ENCODE results near the gene GIPC3. TPM values are rescaled to one million over a fixed set of nuclear protein-coding genes. Genes with fewer than 3 reads are reported as not detected.
"Not testable (repeated sequence)": the region's sequence is repeated elsewhere in the genome, so short reads cannot be mapped to it uniquely, and the experiment has no call there.

Gene GIPC3
- total RNA-seq, 1 donor from 2014 or later: 0.19 TPM

DNA sequence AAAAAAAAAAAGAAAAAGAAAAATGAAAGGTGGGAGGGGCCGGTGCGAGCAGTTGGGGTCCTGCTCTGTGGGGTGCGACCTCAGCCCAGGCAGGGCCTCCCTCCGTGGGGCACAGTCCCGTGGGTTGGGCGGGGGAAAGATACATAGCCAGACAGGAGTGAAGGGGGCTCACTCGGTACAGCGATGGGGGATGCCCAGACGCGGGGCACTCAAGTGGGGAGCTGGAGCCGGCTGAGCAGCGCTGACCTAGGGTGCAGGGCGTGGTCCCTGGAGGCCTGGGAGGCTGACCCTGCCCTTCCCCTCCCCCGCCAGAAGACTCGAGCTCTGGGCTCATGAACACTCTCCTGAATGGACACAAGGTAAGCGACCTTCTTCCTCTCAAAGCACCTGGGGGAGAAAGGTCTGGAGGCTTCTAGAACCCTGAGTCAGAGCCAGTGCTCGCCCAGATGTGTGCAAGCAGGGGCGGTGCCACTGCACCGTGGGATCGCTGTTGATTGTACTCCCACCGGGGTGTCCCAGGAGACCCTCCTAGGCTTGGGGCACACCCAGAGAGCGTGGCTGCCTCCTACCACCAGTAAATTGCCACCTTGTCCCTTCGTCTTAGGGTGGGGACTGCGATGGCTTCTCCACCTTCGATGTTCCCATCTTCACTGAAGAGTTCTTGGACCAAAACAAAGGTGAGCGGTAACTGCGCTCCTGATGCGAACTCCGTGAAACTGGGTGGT is 9.2 kb upstream of the GIPC3 start:
- no peak for DNase-seq (ENCODE audit: low read depth)

DNA sequence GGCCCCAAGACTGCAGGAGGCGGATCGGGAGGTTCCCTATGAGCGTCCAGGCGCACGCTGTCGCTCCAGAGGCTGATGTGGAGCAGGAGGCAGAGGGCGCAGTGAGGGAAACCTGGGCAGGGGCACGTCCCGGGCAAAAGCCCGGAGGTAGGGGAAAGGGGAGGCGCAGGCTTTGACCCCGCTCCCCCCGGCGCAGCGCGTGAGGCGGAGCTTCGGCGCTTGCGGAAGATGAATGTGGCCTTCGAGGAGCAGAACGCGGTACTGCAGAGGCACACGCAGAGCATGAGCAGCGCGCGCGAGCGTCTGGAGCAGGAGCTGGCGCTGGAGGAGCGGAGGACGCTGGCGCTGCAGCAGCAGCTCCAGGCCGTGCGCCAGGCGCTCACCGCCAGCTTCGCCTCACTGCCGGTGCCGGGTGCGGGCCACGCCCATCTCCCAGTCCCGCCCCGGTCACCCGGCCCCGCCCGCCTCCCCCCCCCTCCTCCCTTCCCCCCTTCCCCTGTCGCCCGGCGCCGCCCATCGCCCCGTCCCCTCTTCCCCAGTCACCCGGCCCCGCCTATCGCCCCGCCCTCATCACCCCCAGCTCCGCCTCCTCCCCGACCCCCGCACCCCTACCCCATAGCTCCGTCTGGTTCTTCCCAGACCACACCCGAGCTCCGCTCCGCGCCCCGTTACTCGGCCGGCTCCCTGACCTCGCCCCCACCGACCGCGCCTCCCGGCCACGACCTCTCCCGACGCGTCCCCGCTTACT is 8.4 kb upstream of the GIPC3 start:
- no peak for DNase-seq (ENCODE audit: low read depth)

DNA sequence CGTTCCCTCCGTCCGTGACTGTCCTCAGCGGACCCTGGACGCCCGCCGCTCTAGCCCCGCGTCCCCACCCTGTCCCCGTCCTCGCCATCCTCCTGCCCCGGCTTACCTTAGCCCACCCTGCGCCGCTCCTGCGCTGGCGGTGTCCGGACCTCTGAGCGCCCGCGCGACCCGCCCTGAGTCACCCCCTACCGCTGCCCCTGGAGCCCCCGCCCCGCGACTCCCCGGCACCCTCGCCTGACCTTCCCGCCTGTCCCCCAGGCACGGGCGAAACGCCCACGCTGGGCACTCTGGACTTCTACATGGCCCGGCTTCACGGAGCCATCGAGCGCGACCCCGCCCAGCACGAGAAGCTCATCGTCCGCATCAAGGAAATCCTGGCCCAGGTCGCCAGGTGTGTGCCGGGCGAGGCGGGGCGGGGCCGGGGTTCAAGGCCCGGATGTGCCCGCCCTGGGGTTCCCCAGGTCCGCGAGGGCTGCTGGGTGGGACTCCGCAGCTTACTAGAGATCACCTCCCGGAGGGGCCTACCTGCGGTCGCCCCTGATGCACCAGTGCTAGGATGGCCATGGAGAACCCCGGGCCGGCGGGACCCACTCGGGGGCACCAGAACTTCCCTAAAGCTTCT is 7.4 kb upstream of the GIPC3 start:
- DNase-seq (ENCODE audit: low read depth): no peak

DNA sequence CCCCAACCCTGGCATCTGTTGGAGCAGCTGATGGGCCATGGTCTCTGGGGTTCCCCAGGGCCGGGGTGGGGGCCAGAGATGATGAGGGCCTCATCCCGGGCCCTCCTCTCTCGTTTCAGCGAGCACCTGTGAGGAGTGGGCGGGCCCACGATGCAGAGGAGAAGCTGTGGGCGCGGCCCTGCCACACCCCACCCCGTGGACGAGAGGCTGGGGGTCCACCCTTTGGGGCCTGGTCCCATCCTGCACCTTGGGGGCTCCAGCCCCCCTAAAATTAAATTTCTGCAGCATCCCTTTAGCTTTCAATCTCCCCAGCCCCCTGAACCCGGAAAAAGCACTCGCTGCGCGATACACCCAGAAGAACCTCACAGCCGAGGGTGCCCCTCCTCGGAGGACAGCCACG is 6.9 kb upstream of the GIPC3 start:
- no peak for DNase-seq (ENCODE audit: low read depth)

DNA sequence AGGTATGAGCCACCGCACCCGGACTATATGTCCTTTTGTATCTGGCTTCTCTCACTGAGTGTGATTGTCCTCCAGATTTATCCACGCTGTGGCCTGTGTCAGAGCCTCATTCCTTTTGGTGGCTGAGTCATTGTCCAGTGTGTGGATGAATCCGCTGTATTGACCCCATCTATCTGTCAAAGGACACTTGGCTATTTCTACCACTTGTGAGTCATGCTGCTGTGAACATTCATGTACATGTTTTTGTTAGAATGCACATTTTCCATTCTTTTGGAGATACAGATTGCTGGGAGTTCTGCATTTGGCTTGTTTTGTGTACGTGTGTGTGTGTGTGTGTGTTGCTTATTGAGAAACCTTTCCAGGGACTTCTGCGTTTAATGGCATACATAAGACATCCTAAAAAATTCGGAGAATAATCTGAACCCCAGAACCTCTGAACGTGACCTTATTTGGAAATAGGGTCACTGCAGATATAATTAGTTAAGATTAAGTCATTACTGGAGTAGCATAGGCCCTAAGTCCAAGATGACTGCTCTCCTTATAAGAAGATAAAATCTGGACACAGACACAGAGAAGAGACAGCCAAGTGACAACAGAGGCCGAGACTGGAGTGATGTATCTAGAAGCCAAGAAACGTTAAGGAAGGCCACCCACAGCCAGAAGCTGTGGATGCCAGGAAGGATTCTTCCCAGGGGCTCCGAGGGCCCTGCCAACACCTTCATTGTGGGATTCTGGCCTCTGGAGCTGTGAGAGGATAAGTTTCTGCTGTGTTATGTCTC is 4.9 kb upstream of the GIPC3 start:
- peak; percentile 89 for DNase-seq (ENCODE audit: low read depth)

DNA sequence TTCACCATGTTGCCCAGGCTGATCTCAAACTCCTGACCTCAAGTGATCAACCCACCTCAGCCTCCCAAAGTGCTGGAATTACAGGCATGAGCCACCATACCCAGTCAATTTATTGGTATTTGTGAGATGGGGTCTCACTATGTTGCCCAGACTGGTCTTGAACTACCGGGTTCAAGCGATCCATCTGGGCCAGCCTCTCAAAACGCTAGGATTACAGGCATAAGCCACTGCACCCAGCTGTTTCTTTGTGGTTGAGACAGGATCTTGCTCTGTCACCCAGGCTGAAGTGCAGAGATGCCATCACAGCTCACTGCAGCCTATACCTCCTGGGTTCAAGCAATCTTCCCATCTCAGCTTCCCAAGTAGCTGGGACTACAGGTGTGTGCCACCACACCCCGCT is 3.5 kb upstream of the GIPC3 start:
- not testable (repeated sequence) for DNase-seq (ENCODE audit: low read depth)

DNA sequence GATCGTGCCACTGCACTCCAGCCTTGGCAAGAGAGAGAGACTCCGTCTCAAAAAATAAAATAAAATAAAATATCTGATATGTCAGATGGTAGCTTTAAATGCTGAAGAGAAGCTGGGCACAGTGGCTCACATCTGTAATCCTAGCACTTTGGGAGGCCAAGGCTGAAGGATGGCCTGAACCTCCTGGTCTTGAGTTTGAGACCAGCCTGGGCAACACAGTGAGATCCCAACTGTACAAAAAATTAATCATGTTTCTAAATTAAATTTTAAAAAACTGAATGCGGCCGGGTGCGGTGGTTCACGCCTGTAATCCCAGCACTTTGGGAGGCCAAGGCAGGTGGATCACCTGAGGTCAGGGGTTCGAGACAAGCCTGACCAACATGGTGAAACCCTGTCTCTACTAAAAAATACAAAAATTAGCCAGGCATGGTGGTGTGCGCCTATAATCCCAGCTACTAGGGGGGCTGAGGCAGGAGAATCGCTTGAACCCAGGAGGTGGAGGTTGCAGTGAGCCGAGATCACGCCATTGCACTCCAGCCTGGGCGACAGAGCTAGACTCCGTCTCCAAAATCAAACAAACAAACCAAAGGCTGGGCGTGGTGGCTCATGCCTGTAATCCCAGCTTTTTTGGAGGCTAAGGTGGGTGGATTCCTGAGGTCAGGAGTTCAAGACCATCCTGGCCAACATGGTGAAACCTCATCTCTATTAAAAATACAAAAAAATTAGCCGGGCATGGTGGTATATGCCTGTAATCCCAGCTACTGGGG is 1.1 kb upstream of the GIPC3 start:
- not testable (repeated sequence) for DNase-seq (ENCODE audit: low read depth)

DNA sequence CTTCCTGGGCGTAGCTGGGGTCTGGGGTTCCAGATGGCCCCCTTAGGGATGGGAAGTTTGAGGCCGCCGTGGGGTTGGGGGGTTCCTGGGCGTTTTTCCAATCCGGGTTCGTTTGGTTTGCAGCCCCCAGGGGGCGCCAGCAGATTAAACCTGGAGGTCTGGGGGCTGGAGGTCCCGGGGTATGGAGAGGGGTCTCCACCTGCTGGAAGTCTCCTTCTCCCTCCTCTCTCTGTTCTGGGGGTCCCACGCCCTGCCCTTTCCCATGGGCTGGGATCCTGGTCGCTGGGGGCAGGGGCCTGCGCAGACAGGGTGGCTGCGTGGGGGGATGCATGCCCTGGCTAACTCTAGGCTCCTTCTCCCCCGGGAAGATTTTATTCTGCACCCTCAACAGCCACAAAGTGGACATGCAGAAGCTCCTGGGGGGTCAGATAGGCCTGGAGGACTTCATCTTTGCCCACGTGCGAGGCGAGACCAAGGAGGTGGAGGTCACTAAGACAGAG is 899 bp downstream of the GIPC3 start:
- DNase-seq (ENCODE audit: low read depth): no peak

DNA sequence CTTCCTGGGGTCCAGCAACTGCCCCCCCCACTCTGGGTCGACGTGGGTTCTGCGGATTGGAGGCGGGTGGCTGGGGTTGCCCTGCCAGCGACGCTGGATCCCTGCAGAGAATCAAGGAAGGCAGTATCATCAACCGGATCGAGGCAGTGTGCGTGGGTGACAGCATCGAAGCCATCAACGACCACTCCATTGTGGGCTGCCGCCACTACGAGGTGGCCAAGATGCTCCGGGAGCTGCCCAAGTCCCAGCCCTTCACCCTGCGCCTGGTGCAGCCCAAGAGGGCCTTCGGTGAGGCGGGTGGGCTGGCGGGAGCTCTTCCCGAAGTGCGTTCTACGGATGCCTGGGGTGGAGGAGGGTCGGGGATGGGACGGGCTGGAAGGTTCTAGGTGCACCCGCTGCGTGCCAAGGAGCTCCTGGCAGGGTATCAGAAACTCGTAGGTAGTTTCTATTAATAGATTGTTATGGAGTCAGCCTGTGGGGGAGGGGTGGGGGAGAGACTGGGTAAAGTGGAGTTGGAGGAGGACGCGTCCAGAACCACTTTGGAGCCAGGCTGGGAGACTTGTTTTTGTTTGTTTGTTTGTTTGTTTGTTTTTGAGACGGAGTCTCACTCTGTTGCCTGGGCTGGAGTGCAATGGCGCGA is 1.5 kb downstream of the GIPC3 start:
- DNase-seq (ENCODE audit: low read depth): no peak

DNA sequence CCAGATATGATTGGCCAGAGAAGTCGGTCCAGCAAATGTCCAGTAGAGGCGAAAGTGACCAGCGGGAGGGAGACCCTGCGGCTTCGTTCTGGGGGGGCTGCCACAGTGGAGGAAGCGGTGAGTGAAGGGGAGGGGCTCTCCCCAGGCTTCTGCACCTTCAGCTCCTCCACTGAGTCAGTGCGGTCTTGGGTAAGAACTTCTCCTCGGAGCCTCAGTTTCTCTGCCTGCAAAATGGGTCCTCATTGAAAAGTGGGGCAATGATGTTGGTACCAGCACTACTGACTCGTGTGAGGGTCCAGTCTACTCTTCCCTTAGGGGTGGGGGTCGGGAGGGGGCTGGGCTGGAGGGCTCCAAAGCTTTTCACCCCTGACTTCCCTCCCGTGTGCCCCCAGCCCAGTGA is 4.2 kb downstream of the GIPC3 start:
- no peak for DNase-seq (ENCODE audit: low read depth)

DNA sequence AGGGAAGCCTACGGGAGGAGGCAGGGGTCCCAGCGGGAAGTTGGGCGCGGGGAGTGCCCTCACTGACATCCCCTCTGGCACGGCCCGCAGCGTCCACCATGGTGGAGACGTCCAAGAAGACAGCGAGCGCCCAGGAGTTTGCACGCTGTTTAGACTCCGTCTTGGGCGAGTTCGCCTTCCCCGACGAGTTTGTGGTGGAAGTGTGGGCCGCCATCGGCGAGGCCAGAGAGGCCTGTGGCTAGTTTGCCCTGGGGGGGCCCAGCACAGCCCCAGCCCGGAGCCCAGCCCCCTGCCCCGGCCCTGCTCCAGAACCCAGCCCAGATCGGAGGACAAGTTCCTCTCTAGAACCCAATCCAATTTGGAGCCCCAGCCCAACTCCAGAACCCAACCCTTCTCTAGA is 4.7 kb downstream of the GIPC3 start:
- no peak for DNase-seq (ENCODE audit: low read depth)

DNA sequence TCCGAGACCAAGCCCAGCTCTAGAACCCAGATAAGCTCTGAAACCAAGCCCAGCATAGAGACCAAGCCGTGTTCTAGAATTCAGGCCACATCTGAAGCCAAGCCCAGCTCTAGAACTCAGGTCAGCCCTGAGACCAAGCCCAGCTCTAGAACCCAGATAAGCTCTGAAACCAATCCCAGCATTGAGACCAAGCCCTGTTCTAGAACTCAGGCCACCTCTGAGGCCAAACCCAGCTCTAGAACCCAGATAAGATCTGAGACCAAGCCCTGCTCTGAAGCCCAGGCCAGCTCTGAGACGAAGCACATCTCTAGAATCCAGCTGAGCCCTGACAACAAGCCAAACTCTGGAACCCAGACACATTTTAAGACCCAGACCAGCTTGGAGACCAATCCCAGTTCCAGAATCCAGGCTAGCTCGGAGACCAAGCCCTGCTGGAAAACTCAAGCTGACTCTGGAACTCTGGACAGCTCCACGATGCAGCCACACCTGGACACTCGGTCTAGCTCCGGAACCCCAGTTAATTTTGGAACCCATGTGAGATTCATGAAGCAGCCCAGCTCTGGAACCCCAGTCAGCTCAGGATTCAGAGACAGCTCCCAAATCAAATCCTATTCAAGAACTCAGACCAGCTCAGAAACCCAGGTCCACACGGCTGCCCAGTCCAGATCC is 5.8 kb downstream of the GIPC3 start:
- no peak for DNase-seq (ENCODE audit: low read depth)

DNA sequence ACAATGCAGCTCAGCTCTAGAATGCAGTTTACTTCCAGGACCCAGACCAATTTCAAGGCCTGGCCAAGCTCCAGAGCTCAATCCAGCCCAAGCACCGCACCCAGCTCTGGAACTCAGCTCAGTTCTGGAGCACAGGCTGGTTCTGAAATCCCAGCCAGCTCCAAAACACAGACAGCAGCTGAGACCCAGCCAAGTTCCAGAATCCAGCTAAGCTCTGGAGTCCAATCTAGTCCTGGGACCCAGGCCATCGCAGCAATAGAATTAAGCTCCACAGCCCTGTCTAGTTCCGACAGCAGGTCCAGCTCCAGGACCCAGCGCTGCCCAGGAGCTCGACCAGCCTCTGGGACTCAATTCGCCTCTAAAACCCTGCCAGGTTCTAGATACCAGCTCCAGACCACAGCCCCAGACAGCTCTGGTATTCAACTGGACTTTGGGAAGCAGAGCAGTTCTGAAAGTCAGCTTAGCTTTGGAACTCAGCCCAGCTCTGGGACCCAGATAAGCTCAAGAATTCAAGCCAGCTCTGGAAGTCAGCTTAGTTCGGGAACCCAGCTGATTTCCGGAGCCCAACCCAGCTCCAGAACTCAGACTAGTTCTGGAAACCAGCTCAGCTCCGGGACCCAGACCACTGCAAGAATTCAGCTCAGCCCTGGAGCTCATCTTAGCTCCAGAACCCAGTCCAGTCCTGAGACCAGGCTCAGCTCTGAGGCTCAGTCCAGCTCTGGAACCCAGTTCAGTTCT is 6.8 kb downstream of the GIPC3 start:
- DNase-seq (ENCODE audit: low read depth): no peak

DNA sequence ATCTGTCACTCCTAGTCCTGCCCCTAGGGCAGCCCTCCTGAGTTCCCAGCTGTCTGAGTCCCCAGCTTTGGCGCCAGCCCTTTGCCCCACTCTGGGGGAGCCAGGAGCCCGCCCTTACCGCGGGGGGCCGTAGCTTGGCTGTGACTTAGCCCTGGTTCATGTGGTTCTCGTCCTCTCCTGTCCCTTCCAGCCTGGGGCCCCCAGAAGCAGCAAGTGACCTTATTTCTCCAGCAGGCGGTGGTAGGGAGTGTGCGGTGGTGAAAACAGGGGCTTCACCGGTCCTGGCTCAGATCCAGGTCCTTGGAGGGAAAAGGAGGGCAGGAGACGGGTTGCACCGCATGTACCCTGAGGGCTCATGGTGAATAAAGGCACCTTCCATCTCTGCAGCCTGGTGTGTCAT is 7.9 kb downstream of the GIPC3 start:
- no peak for DNase-seq (ENCODE audit: low read depth)

DNA sequence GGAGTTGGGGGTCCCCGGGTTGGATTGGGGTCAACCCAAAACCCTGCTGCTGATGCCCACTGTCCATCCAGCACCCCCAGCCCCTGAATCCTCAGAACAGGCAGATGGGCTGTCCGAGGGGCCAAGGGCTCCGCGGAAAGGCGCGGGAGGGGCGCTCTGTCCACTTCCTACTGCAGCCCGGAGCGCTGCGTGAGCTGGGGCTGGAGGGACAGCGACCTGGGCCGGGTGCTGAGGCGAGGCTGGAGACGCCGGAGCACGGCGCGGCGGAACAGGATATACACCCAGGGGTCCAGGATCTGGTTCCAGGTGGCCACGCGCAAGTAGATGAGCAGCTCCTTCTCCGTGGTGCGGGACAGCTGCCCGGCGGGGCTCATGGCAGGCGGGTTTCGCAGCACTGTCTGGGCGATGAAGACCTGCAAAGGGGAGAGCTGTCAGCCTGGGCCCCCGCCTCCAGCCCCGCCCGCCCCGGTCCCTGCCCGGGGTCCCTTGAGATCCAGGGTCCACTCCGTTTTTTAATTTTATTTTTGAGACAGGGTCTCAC is 10.3 kb downstream of the GIPC3 start:
- no peak for DNase-seq (ENCODE audit: low read depth)

DNA sequence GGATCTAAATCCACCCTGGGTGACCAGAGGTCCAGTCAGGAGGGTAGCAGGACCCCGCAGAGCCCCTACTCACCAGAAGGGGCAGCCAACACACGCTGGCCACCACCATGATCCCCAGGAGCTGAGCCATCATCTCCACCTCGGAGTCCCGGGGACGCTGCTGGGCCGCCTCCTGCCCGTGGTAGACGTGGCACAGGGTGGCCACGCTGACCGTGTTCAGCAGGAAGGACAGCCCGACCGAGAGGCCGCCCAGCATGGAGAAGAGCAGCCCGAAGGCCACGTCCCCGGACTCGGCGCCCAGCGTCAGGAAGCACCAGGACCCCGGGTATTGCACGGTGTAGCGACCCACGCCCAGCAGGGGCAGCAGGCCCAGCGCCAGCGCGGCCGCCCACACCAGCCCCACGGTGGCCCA is 14.5 kb downstream of the GIPC3 start:
- DNase-seq (ENCODE audit: low read depth): no peak

DNA sequence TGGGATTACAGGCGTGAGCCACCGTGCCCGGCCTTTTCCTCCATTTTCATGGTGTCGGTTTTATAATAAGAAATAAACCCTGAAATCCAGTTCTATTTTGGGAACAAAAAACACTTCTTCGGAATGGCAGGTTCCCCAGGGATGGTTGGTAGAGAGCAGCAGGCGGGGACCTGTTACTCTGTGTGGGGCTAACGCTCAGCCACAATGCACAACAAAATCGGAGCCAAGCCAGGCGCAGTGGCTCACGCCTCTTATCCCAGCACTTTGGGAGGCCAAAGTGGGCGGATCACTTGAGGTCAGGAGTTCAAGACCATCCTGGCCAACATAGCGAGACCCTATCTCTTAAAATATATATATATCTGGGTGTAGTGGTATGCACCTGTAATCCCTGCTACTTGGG is 15.7 kb downstream of the GIPC3 start:
- DNase-seq (ENCODE audit: low read depth): no peak

DNA sequence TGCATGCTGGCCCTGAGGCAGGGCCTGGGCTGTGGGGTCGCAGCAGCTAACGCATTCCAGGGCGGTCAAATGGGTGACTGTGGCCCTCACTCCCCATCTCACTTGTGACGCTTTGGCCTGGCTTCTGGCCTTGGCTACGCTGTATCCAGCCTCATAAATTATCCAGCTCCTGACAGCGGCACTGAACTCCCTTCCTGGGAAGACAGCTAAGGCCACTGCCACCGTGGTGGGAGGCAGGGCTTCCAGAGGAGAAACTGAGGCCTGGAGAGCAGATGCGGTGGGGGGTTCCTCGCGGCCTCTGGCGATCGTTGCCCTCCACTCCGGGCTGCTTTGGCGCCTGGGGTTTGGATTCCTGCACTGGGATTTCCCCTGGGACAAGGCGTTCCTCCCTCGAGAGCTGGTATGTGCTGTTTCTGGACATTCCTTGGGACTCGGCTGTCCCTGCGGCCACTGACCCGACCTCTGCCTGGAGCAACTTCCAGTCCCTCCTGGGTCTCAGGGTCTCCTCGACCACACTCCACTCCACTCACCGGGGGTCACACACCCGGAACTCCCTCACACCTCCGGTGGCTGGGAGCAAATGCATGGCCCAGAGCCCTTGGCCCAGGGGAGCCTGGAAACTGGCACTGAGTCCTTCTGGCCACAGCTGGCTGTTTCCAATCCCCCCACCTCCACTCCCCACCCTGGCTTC is 18.0 kb downstream of the GIPC3 start:
- no peak for DNase-seq (ENCODE audit: low read depth)

Data from myocyte (in vitro differentiated cells).